PFSK-1 (cell line): ENCODE results near the gene THOC6.

Experiments
- FOXP2 ChIP-seq: optimal IDR thresholded peaks from 2 replicates; pipeline ENCODE3; 2011; ENCODE audit warnings: borderline replicate concordance, control low read depth, inconsistent platforms; ENCODE audit not compliant: insufficient read depth; ENCODE audit errors: extremely low read length, extremely low read depth
- POLR2AphosphoS5 ChIP-seq: IDR thresholded peaks from 2 replicates; pipeline ENCODE4 v1.6.1; 2012; ENCODE audit warnings: low read depth, mild to moderate bottlenecking, control low read depth, low read length, moderate library complexity
- SIN3A ChIP-seq: IDR thresholded peaks from 2 replicates; pipeline ENCODE4 v1.6.1; 2012; ENCODE audit warnings: mild to moderate bottlenecking, low read length, moderate library complexity, borderline replicate concordance; ENCODE audit not compliant: insufficient read depth
- TAF1 ChIP-seq: IDR thresholded peaks from 2 replicates; pipeline ENCODE4 v1.6.1; 2012; ENCODE audit warnings: low read length, control low read depth, borderline replicate concordance; ENCODE audit not compliant: insufficient read depth
- TF ChIP-seq, protein P1 (sequence below), 2 experiments: IDR thresholded peaks; 2 replicates each; pipeline versions ENCODE4 v1.6.1 to v1.8.0; 2011 to 2012; ENCODE audit warnings: low read depth in 2 of 2, low read length in 2 of 2, control low read depth in 1 of 2, inconsistent platforms in 1 of 2, mild to moderate bottlenecking in 1 of 2, moderate library complexity in 1 of 2; ENCODE audit not compliant: insufficient read depth in 1 of 2

DNA sequence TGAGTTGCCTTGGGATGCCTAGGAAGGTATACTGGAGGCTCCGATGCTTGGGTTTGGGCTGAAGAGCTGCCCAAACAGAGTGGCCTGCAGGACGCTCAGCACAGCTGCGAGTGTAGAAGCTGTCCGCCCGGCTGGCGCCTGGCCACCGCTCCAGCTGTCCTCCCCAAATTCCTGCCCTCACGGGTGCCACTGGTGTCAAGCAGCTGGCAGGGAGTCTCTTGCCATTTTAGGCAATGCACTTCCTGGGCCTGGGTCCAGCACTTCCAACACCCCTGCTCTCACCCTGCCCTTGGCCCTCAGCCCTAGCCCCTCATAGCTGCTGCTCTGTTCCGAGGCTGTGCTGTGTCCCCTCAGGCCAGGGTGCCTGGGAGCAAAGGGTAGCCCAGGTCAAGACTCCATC is 38.4 kb upstream of the THOC6 start:
- TF ChIP-seq, protein P1, sequence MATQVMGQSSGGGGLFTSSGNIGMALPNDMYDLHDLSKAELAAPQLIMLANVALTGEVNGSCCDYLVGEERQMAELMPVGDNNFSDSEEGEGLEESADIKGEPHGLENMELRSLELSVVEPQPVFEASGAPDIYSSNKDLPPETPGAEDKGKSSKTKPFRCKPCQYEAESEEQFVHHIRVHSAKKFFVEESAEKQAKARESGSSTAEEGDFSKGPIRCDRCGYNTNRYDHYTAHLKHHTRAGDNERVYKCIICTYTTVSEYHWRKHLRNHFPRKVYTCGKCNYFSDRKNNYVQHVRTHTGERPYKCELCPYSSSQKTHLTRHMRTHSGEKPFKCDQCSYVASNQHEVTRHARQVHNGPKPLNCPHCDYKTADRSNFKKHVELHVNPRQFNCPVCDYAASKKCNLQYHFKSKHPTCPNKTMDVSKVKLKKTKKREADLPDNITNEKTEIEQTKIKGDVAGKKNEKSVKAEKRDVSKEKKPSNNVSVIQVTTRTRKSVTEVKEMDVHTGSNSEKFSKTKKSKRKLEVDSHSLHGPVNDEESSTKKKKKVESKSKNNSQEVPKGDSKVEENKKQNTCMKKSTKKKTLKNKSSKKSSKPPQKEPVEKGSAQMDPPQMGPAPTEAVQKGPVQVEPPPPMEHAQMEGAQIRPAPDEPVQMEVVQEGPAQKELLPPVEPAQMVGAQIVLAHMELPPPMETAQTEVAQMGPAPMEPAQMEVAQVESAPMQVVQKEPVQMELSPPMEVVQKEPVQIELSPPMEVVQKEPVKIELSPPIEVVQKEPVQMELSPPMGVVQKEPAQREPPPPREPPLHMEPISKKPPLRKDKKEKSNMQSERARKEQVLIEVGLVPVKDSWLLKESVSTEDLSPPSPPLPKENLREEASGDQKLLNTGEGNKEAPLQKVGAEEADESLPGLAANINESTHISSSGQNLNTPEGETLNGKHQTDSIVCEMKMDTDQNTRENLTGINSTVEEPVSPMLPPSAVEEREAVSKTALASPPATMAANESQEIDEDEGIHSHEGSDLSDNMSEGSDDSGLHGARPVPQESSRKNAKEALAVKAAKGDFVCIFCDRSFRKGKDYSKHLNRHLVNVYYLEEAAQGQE (IDR thresholded peaks at IDR 0.05; ENCODE audit: insufficient read depth in 1 of 2, low read depth in 2 of 2, low read length in 2 of 2): no peak
- TF ChIP-seq POLR2AphosphoS5 (no peak), TAF1 (no peak), SIN3A (no peak), FOXP2 (no peak)
